ENCODE measurements around the gene KIF1A.

Gene KIF1A

DNA sequence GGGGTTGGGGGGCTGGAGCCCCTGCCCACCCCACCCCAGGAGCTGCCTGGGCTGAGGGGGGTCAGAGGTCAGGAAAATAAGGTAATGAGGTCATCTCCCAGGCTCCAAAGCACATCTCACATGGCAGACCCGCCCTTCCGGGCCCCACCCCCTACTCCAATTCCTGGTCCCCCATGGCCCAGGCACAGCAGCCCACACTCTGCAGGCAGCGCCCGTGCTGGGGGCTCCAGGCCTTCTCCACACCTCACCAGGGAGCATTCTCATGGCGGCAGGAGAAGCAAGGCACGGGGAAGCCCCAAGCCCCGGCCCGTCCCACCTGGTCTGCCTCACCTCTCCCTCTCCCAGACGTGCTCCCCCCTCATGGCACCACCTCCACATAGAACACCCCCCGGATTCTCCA, 84.5 kb downstream of the KIF1A start:
- no peak for DNase-seq (ENCODE audit: low read depth)

DNA sequence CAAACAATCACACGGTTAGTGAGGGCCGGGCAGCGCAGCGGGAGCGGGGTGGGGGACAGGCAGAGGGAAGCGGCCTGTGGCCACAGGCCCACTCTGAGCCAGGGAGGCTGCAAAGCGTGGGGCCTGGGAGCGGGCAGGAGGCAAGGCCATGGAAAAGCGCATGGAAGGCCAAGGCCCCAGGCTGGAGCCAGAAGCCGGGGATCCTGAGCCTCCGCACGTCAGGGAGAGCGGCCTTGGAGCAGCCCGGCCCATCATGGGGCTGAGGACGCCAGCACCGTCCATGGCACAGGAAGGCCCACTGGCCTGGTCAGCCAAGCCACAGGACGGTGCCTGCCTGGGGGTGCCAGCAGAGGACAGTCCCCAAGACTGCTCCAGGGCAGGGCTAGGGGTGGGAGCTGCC, 85.3 kb downstream of the KIF1A start:
- DNase-seq (ENCODE audit: low read depth), result no peak

DNA sequence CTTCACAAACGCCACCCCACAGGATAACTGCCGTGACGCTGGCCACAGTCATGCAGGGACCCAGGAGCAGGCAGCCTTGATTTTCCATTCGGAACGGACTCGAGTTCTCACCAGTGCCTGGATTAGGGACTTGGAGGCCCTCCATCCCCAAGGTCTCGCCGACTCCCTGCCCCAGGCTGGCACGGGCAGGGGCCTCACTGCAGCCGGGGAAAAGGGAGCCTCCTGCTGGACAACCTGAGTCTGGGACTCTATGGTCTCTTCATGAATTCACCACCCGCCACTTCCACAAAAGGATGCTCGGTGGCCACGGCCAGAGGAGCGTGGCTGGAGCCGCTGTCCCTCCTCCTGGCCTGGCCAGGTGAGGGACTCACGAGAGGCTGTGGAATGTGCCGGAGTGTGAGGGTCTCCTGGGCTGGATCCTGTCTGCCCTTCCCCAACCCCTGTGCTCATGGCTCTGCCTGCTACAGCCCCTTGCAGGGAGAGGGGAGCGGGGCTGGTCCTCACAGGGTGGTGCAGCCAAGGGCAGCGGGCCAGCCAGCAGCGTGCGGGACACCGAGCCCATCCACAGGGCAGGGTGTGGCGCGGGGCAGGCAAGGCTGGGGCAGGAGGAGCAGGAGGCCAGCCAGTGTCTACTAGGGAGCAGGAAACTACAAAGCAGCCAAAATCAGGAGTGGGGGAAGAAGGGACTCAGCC, 86.1 kb downstream of the KIF1A start:
- DNase-seq (ENCODE audit: low read depth), result no peak

DNA sequence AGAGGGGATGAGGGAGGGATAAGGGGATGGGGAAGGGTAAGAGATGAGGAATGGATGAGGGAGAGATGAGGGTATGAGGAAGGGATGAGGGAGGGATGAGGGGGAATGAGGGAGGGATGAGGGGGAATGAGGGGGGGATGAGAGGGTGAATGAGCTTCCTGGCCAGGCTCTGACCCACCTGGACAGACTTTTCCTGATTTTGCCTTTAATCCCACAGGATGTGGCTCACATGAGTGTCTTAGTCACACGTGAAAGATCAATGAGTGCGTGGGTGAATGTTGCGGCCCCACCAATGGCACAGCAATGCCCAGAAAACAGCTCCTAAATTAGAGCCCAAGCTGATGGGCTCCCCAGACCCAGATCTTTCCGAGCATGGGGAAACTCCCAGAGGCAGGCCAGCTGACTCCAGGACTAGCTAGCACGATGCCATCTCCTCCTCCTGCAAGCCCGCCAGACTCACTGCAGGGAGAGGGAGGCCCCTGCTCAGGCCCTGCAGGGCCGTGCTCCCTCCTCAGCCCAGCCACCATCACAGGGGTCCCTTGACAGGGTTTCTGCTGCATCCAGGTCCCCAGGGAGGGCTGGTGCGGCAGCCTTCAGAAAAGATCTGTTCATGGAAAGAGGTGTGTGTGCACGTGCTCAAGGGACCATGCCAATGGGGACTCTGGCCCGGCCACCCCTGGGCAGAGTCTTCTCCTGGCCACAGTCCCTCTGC, 87.0 kb downstream of the KIF1A start:
- no peak for DNase-seq (ENCODE audit: low read depth)

DNA sequence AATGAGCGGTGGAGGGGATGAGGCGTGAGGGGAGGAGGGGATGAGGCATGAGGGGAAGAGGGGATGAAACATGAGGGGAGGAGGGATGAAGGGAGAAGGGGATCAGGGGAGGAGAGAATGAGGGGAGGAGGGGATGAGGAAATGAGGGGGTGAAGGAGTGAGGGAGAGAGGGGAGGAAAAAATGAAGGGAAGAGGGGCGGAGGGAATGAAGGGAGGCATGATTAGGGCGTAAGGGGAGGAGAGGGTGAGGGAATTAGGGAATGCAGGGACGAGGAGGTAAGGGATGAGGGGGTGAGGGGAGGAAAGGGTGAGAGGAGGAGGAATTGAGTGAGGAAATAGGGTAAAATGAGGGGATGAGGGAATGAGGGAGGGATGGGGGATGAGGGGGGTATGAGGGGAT, 87.8 kb downstream of the KIF1A start:
- DNase-seq (ENCODE audit: low read depth), result no peak

DNA sequence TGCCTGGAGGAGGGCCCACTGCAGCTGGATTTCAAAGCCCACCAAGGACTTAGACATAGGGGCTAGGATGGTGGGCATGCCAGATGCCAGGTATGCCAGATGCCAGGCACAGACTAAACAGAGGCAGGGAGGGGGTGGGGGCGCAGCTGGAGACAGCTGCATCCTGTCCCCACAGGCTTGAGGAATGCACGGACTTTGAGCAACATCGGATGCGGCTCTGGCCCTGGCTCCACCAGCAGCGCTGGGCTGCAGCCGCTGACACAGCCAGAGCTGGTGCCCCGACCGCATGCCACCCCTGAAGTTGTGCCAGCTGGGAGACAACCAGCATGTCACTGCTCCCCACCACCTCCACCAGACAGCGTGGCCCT, 88.9 kb downstream of the KIF1A start:
- no peak for DNase-seq (ENCODE audit: low read depth)

DNA sequence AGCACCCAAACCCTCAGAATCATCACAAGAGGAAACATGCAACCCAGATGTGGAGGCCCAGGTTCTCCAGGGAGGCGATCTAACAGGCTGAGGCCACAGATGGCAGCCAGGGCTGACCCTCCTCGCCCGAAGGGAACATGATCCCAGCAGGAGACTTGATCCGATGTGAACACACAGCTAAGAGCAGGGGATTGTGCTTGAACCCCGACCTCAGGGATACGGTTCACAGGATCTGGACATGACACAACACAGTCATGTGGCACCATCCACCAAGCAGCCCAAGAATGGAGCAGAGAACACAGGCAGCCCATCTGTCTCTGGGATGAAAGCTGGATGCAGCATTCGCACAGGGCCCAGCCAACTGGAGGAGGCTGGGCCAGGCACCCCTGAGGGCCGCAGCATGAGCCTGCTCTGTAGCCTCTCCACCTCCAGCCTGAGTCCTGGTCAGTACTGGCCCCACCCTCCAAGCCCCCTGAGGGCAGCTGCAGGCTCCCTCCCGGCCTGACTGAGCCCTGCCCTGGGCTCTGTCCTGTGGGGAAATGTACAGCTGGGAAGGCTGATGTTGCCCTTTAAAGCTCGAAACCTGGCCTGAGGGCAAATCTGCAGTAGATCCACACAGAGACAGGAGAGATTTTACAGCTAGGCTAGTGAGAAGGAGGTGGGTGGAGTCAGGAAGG, 89.4 kb downstream of the KIF1A start:
- DNase-seq (ENCODE audit: low read depth), result no peak

DNA sequence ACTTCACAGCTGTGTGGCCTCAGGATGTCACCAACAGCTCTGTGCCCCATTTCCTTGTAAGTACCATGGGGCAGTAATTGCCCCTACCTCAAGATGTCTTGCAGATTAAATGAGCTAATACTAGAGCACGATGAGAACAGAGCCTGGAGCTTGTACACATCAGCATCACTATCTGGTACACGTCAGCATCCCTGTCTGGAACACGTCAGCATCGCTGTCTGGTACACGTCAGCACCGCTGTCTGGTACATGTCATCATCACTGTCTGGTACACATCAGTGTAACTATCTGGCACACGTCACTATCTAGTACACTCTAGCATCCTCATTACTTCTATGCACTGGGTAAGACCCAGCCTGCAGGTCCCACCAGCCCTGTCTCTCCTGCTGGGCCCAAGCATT, 91.2 kb downstream of the KIF1A start:
- no peak for DNase-seq (ENCODE audit: low read depth)

DNA sequence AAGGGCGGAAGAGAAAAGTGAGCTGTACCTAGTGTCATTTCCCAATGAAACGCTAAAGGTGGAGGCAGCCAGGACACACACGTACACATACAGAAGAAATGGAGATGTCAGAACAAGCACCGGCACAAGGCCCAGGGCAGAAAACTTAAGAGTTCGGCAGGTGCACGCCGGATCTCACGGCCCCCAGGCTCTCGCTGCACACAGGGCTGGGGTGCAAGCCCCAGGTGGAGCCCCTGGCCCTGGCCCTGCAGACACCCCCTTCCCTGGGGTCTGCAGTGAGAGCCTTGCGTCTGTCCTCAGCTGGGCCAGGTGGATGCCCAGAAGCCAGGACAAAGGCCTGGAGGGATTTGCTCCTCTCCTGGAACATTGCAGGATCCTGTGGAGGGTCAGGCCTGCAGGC, 91.7 kb downstream of the KIF1A start:
- DNase-seq (ENCODE audit: low read depth), result no peak

DNA sequence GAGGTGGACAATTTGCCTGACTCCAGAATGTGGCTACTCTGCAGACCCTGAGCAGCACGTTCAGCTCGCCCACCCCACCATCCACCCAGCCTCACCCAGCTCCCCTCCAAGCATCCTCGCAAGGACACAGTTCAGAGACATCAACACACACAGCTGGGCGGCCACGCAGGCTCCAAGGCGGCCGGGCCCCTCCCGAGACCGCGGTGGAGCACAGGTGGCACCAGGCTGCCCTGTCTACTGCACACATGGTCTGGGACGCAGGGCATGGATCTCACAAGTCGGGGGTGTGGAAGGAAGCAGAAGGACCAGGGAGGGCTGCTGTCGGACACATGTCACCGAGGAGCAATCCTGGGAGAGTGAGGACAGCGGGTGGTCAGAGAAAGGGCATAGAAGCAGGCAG, 92.1 kb downstream of the KIF1A start:
- DNase-seq (ENCODE audit: low read depth), result no peak

DNA sequence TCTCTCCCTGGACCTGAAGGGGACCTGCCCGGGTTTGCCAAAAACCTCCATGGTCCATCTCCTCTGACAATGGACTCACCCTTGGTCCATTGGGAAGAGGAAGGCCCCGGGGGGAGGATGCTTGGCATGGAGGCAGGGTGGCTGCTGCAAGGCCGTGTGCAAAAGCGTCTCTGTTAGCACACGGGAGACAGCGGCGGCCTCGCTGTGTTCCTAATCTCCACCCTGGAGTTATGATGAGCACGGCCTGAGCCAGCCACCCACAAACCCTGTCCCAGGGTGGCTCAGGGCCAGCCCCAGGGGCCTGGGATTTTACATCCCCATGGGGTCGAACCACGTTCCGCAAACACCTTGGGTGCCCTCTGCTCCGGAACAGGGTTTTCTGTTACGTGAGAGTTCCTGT, 92.6 kb downstream of the KIF1A start:
- DNase-seq (ENCODE audit: low read depth), result no peak

DNA sequence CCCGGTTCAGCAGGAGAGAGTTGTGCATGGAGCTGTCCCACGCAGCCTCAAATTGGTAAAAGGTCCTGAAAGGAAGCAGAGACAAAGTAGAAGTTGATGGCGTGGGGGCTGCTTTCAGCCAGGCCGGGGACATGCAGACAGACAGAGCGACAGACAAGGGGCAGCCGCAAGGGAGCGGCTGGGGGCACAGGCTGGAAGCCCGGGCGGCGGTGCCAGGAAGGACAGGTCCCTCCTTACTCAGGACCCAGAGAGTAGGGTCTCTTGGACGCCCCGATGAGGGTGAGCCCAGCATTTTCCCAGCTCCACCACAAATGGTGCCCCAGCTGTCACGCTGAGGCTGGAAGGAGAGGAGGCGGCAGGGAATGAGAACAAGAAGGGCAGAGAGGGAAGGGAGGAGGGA, 93.1 kb downstream of the KIF1A start:
- no peak for DNase-seq (ENCODE audit: low read depth)

DNA sequence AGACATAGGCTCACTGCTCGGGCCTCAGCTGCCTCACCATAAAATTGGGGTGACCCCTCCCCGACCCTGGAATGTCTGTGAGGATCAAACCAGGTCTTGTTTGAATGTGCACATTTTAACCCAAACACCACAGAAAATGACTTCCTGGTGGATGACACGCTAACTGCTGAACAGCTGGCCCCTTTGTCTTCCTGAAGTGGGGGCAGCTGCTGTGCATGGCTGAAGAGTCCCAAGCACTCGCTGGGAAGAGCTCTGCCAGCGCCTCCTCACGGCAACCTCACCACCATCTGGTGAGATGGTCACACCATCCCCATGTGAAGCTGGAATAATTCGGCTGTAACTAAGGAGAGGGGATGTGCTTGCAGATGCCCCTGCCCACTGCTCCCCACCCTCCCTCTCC, 94.3 kb downstream of the KIF1A start:
- no peak for DNase-seq (ENCODE audit: low read depth)

DNA sequence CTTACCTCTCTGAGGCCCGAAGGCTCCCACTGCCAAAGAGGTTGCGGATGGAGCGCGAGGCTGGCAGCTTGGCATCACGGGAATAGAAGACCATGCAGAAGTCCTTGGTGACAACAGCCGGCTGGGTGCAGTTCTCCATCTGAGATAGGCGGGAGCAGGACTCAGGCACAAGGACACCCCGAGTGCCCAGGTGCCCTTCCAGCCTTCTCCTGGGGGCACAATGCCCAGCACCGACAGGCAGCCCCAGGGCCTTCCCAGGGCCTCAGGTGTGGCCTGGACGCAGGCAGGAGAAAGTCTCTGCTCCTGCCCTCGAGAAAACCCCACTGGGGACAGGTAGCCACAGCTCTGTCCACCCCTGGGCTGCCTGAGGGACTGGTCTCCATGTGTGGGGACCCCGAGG, 94.8 kb downstream of the KIF1A start:
- DNase-seq (ENCODE audit: low read depth), result no peak

DNA sequence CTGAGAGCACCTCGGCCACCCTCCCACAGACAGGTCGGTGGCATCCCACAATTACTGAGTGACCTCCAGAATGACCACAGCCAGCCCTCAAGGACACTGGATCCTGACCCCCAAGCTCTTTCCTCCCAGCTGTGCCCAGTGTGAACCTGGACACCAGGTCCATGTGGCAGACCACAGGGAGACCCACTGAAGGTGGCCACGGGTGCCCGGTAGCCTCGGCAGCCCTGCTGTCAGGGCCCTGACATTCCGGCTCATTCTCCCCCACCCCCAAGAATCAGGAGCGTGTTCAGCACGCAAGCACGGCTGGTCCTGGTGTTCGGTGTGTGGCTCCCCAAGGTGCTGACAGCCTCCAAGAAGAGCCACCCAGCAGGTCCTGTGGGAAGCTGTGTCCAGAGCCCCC, 95.6 kb downstream of the KIF1A start:
- DNase-seq (ENCODE audit: low read depth), result no peak

DNA sequence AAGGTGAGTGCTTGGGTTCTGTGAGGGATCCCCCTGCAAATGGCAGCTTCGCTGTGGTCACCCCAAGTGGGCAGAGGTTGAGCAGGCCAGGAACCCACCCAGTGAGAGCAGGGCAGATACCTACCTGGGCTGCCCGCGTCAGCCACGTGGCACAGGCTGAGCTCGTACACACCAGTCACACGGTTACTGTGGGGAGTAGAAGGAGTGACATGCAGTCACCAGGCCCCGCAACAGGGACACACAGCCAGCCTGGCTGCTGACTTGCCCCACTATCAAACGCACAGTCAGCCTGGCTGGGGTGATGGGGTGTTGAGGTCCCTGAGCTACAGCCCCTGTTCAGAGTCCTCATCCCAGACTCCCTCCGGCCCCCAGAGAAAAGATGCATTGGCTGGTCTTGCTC, 96.2 kb downstream of the KIF1A start:
- no peak for DNase-seq (ENCODE audit: low read depth)

DNA sequence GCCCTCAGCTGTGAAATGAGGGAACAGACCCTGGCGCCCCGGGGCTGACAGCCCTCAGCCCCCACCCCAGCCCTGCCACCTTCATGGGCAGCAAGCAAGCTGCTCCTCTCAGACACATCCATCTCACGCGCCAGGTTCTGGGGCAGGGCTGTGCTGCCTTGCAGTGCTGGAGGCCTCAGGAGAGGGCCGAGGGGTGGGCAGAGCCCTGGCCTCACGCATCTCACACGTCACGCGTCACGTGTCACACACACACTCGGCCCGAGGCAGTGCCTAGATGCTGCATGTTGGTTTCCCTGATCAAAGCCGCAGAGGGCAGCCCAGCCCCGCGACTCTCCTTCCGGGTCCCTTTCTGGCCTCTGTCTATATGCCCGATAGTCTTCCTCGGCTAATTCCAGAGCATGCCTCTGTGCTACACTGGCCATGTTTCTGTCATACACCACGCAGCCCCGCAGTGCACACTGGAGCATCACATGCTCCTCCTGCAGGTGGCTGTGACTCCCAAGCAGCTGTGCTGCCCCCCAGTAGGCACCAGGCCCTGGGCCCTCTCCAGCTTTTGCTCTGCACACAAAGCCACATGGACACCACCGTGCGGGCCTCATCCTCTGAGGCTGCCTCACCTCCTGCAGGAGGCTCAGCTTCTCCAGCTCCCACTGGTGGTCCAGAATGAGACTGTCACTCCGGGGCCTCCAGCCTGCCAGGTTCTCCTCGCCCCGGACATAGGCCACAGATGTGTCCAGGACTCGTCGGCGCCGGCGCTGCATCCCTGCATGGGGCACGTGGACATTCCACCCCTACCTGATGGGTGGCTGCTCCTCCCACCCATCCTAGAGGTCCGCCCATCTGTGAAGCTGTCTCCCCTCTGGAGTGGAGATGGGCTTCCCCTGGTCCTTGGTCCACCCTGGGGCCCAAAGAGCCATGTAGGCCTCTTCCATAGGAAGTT, 97.0 kb downstream of the KIF1A start:
- DNase-seq (ENCODE audit: low read depth), result no peak

DNA sequence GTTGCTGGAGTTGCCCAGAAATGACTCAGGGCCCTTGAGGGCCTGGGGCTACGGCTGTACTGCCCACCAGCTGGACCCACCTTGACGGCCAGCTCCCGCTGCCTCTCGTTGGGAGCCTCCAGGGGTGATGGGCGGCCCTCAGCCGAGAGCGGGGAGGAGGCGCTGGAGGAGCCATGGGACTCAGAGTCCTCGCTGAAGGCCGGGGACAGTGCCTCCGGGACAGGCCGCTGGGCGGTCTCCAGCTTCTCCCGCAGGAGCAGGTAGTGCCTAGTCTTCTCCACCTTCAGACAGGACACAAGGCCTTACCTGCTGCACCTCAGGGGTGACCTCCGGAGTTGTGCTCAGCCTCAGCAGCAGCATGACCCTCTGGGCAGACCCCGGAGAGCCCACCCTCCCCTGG, 97.6 kb downstream of the KIF1A start:
- DNase-seq (ENCODE audit: low read depth), result no peak

DNA sequence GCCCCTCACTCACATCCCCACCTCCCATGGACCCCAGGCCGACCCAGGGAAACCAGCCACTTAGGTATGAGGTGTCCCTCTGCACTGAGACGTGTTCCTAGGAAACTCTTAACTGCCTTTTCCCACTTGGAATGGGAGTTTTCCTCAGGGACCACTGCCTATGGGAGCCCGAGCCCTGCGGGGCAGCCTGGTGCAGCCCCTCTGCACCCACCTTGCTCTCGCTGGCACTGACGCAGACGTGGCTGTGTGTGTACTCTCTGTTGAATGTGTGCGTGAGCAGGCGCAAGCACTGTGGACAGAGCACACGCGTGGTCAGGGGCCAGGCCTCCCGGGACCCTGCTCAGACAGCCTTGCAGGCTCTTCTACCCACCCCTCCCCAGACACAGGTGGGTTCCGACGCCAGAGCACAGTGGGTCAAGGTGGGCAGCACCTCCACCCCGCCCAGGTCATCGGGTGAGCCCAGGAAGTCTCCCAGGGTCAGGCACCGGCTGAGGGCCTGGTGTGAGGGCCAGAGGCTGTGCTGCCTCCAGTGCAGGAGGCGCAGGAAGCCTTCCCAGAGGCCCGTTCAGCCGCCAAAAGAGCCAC, 98.3 kb downstream of the KIF1A start:
- DNase-seq (ENCODE audit: low read depth), result no peak

DNA sequence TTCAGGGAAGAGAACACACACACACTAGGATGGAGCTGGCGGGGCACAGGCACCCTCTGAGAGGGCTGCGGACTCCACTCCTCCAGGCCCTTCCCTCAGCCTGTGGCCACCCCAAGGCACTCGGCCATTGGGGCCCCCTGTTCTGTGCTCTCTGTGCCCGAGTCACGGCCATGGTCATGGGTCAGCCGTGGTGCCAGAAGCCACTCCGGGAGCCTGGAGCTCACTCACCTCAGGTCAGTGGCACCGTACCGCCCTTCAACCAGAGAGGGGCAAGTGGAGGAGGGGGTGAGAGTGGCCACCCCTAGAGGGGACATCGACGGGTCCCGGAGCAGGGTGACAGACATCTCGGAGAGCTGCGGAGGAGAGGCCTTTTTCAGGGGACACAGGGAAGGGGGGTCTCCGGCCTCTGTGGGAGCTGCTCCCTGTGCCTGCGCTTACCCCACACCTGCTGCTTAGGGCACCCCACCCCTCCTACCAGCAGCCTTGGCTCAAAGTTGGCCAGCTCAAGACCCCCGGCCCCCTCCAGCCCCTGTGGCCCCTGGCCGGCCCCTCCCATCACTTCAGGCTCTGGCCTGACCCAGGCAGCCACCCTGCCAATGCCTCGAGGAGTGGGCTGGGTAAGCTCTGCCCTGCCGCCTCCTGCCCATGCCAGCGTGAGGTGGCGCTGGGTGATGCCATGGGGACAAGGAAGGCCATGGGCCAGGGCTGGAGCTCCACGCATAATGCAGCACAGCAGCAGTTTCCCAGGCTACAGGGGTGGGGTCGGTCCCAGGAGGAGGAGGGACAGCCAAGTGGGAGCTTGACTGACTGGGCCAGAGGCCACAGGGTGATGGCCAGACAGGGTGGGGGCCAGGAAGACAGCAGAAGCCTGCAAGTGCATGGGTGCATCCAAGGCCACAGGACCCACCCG, 99.1 kb downstream of the KIF1A start:
- no peak for DNase-seq (ENCODE audit: low read depth)
